Daoy (cell line): ENCODE results near the gene YIPF4. TPM values are rescaled to one million over a fixed set of nuclear protein-coding genes. Genes with fewer than 3 reads are reported as not detected.
"Not testable (repeated sequence)": the region's sequence is repeated elsewhere in the genome, so short reads cannot be mapped to it uniquely, and the experiment has no call there.

Experiments
- DNase-seq: peaks from one replicate; pipeline ENCODE4 v3.0.0-alpha.2; 2015; ENCODE audit warnings: low read depth
- total RNA-seq: library from RNA; depleted of rRNA; stranded (reverse); fragments of >200 nt; shearing (Covaris generic); gene quantifications from 2 replicates; pipeline ENCODE4 v1.2.3, GENCODE V29; 2014; rRNA removed

YIPF4 gene
- 20.9 and 59.1 TPM in 2 replicates for total RNA-seq

DNA sequence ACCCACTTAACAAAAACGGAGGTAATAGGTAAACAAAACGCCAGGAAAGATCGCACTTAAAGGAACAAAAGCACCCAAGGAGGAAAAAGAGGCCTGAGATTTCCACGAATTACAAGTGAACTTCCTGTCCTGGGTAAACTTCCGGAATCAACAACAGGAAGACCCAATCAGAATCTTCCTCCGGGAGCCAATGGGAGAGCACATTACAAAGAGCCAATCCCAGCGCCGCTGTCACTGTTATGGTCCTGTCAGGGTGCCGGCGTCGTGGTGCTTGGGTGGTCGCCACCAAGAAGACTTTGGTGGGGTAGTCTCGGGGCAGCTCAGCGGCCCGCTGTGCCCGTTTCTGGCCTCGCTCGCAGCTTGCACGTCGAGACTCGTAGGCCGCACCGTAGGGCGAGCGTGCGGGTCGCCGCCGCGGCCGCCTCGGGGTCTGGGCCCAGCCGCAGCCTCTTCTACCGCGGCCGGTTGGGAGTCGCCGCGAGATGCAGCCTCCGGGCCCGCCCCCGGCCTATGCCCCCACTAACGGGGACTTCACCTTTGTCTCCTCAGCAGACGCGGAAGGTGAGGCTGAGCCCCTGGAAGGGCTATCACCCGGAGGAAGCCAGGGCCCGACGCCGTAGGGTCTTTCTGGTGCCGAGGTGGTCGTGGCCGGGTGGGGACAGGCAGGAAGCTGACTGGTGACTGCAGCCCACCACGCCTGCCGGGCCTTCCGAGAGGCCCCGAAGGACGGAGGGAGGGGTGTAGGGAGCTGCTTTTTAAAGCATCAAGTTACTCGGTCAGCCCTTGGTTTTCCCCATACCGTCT lies at the start of gene YIPF4:
YIPF4 (plus strand) TSS at position 231 of the 804 bp plus-strand sequence; CDS start at position 483, 252 bp downstream.
- peak; percentile 91 for DNase-seq

DNA sequence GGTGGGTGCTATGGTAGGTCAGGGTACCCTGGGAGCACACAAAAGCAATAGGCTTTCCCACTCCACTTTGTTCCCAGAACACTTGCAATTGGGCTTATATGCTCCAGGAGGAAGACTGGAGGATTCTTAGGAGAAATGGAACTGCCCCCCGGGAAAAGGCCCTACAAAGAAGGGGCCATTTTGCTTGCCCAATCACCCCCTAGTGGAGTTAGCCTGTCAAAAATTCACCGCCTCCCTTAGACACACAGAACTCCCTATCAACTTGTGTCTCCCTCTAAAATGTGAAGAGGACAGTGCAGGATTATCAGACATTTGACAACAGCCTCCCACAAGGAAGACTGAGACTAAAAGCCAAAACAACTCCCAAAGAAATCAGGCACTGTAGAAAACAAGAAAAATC lies 49.5 kb upstream of the YIPF4 start:
- DNase-seq = no peak

DNA sequence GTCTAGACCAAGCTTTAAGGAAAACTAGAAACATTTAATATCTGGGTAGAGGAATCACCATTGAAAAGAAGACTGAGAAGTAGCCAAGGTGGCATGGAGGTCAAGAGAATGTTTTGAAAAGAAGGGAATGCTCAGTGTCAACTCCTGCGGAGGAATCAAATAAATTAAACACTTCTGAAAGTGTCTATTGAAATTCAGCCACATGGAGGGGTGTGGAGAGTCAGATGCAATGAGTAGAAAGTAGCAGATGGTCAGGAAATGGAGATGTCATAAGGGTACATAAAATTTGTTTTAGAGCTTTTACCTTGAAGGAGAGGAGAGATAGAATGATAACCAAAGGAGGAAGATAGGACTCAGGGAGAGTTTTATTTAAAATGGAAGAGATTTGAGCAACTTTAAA lies 48.1 kb upstream of the YIPF4 start:
- no peak for DNase-seq

DNA sequence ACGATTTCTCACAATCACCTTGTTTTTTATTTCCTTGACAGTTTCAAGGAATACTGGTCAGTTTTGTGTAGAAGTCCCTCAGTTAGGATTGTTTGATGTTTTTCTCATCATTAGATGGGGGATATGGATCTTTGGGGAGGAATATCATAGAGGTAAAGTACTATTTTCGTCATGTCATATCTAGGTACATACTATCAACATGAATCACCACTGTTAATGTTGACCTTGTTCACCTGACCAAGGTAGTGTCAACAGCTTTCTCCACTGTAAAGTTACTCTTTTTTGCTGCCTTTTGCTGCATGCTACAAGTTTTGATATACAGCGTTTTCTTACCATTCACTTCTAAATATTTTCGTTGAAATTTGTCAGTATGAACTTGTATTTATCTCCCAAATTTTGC lies 45.7 kb upstream of the YIPF4 start:
- DNase-seq = no peak

GRCh38 chr2:32235315-32235714 lies 42.4 kb upstream of the YIPF4 start:
- no peak for DNase-seq

- no peak for DNase-seq
Observed at GRCh38 chr2:32237488-32237887, 40.2 kb upstream of the YIPF4 start.

DNA sequence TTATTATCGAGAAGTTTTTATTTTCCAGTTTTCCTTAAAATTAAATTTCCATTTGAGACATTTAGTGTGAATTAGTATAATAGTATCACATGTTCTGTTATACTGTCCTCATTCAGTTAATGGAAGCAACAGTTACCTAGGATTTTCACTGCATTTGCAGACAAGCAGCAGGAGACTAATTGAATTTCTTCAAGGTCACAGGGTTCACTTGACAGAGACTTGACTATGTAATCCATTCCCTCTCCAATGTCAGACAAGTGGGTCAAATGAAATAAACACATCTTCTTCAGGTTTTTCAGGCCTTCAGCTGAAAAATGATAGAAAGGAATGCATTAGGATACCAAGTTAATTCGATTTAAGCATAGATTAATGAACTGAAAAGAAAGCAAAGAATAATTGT lies 39.7 kb upstream of the YIPF4 start:
- no peak for DNase-seq

DNA sequence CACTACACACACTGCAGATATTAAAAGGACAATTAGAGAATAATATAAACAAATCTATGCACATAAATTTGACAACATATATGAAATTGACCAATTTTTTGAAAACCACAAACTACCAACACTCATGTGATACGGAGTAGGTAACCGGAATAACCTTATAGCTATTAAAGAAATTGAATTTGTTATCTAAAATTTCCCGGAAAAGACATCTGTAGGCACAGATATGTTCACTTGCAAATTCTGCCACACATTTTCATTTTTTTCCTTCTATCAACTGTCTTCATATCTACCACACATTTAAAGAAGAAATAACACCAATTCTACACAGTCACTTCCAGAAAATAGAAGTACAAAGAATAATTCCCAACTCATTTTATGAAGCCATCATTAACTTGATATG lies 35.4 kb upstream of the YIPF4 start:
- no peak for DNase-seq

GRCh38 chr2:32246911-32247310 lies 30.8 kb upstream of the YIPF4 start:
- DNase-seq = no peak

- DNase-seq = no peak
Observed at GRCh38 chr2:32248299-32248698, 29.4 kb upstream of the YIPF4 start.

- no peak for DNase-seq
Observed at GRCh38 chr2:32249731-32250236, 27.9 kb upstream of the YIPF4 start.

DNA sequence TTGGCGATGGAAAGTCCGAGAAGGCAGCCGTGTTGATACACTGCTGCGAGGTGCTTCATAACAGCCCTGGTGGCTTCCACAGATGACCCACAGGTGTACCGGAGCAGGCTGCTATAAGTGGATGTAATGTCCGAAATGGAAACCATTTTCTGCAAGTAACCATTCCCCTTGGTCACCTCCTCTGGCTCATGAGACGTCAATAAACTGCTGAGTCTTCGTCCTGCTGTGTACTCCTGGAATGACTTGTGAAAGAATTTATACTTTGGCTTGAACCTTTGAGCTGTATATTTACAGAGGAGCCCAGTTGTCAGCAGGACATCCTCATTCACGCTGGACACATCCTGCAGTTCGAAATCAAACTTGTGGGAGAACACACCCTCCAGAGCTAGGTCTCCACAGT lies 27.4 kb upstream of the YIPF4 start:
- DNase-seq = no peak

DNA sequence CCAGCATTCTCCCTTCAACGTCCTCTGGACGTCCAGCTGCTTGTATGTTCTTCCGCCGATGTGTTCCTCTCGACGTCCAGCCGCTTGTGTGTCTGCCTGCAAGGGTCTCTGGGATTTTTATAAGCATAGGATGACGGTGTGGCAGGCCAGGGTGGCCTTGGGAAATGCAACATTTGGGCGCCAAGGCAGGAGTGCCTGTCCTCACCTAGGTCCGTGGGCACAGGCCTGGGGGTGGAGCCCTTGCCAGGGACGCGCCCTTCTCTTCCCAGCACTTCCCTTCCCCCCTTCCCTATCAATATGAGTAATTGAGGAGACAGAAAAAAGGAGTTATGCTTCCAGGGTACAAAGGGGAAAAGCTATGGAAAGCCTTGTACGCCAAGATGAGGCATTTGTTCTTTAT lies 19.5 kb upstream of the YIPF4 start:
- DNase-seq = no peak

DNA sequence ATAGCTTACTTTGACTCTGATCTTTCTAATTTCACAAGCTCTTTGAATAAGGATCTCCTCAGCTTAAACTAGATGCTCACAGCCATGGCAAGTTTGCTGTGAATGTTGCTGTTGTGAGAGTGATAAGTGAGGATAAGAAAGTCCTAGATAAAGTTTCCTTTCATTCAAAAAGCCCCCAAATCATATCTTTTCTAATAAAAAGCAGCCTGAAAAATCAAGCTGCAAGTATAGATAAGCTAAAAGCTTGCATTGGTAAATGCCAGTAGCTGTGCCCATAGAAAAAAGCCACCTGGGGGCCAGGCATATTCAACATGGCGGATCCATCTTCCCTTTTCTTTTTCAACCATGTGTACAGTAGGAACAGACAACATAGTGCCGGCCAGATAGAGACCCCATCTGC lies 17.3 kb upstream of the YIPF4 start:
- no peak for DNase-seq

GRCh38 chr2:32262105-32262504 lies 15.6 kb upstream of the YIPF4 start:
- DNase-seq = no peak

- no peak for DNase-seq
Observed at GRCh38 chr2:32264422-32265105, 13.1 kb upstream of the YIPF4 start, which contains the start of gene NLRC4. Gene NLRC4, minus strand, starts transcription at chr2:32264886. Its CDS starts 8,111 bp downstream, at chr2:32256775.

- no peak for DNase-seq
Observed at GRCh38 chr2:32271063-32271462, 6.6 kb upstream of the YIPF4 start.

GRCh38 chr2:32272279-32272678 lies 5.4 kb upstream of the YIPF4 start:
- no peak for DNase-seq

- no peak for DNase-seq
Observed at GRCh38 chr2:32274289-32274688, 3.4 kb upstream of the YIPF4 start.

GRCh38 chr2:32275790-32276189 lies 1.9 kb upstream of the YIPF4 start:
- not testable (repeated sequence) for DNase-seq

- no peak for DNase-seq
Observed at GRCh38 chr2:32277363-32277673, 386 bp upstream of the YIPF4 start.

GRCh38 chr2:32278478-32278853 lies 762 bp downstream of the YIPF4 start:
- DNase-seq = no peak

GRCh38 chr2:32284321-32284720 lies 6.6 kb downstream of the YIPF4 start:
- DNase-seq = no peak
